ENCODE results near the gene SAG. TPM values are rescaled to one million over a fixed set of nuclear protein-coding genes. Genes with fewer than 3 reads are reported as not detected.
"Not testable (repeated sequence)": the region's sequence is repeated elsewhere in the genome, so short reads cannot be mapped to it uniquely, and the experiment has no call there.

SAG gene
- total RNA-seq, 4 donors from 2014 or later, result not detected

DNA sequence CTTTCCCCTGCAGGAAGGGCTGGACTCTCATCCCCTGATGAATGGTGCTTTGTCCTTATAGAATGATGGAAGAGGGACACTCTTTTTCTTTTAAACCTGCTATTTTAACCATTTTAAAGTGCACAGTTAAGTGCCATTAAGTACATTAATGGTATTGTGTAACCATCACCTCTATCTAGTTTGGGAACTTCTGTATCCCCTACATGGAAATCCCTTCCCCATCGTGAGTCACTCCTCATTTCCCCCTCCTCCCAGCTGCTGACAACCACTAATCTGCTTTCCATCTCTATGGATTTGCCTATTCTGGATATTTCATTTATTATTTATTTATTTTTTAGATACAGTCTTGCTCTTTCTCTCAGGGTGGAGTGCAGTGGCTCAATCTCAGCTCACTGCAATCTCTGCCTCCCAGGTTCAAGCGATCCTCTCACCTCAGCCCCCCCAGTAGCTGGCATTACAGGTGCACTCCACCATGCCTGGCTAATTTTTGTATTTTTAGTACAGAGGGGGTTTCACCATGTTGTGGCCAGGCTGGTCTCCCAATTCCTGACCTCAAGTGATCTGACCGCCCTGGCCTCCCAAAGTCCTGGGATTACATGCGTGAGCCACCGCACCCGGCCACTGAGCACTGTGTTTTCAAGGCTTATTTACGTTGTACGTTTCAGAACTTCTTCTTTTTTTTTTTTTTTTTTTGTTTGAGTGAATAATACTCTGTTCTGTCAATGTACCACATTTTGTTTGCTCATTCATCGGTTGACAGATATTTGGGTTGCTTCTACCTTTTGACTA lies 62.5 kb downstream of the SAG start:
- DNase-seq (ENCODE audit: low spot score in 2 of 2), result no peak
- no peak overlapping the region for H3K4me3 ChIP-seq (ENCODE audit: low read depth, poor library complexity, severe bottlenecking)
- TF ChIP-seq POLR2A (IDR thresholded peaks at IDR 0.05), result no peak
- TF ChIP-seq, protein P1, sequence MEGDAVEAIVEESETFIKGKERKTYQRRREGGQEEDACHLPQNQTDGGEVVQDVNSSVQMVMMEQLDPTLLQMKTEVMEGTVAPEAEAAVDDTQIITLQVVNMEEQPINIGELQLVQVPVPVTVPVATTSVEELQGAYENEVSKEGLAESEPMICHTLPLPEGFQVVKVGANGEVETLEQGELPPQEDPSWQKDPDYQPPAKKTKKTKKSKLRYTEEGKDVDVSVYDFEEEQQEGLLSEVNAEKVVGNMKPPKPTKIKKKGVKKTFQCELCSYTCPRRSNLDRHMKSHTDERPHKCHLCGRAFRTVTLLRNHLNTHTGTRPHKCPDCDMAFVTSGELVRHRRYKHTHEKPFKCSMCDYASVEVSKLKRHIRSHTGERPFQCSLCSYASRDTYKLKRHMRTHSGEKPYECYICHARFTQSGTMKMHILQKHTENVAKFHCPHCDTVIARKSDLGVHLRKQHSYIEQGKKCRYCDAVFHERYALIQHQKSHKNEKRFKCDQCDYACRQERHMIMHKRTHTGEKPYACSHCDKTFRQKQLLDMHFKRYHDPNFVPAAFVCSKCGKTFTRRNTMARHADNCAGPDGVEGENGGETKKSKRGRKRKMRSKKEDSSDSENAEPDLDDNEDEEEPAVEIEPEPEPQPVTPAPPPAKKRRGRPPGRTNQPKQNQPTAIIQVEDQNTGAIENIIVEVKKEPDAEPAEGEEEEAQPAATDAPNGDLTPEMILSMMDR (IDR thresholded peaks at IDR 0.05), result no peak
- intact Hi-C loops (cut with DNase I; ENCODE audit: low total_unique reads), result no loop called here
- 79 to 84% methylated on average over 9 of the region's 9 CpGs for WGBS, 2 donors

DNA sequence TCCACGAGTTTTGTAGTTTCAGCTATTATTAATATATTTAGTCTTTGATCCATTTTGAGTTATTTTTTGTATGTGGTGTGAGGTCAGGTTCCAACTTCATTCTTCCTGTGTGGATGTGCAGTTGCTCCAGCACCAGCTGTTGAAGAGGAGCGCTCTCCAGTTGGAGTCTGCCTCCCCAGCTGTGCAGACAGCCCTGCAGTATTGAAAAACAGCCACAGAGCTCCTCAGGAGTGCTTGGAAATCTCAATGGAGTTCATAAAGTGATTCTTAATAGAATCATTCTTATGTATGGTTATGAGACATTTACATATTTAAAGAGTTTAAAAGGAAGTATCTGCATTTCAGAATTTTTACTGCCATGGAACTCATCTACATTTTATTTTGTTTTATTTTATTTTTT lies 64.0 kb downstream of the SAG start:
- intact Hi-C loops (cut with DNase I; ENCODE audit: low total_unique reads), result no loop called here
- WGBS, 2 donors, result 64 to 70% methylated on average over 2 of the region's 2 CpGs
- TF ChIP-seq POLR2A (IDR thresholded peaks at IDR 0.05), result no peak
- TF ChIP-seq, protein P1 (IDR thresholded peaks at IDR 0.05), result no peak

GRCh38 chr2:233372855-233373254 lies 65.2 kb downstream of the SAG start:
- no peak for TF ChIP-seq POLR2A (IDR thresholded peaks at IDR 0.05)
- TF ChIP-seq, protein P1 (IDR thresholded peaks at IDR 0.05), result no peak
- H3K4me3 ChIP-seq (ENCODE audit: low read depth, poor library complexity, severe bottlenecking), result no peak overlapping the region
- 93 to 94% methylated on average over 8 of the region's 8 CpGs for WGBS, 2 donors
- intact Hi-C loops (cut with DNase I; ENCODE audit: low total_unique reads), result no loop called here
- no peak for DNase-seq (ENCODE audit: low spot score in 2 of 2)

More for the DNA sequence above, 64.0 kb downstream of the SAG start:
- no peak overlapping the region for H3K4me3 ChIP-seq (ENCODE audit: low read depth, poor library complexity, severe bottlenecking)
- no peak for DNase-seq (ENCODE audit: low spot score in 2 of 2)

DNA sequence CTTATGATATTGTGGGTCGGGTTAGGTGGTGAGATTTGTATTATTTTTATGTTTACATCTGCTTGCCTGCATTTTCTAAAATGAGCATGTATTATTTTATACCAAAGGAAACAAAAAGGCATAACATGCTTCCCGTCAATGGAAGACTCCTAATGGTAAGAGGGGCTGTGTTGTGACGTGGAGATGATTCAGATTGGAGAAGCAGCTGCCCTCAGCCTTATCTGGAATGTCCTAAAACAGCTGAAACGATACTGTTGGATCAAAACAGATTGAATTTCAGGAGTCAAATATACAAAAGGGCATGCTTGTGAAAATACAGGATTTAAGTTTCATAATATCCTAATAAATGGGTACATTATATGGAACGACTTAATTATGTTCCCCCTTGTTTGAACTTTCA lies 65.7 kb downstream of the SAG start:
- no peak for TF ChIP-seq POLR2A (IDR thresholded peaks at IDR 0.05)
- TF ChIP-seq, protein P1 (IDR thresholded peaks at IDR 0.05), result no peak
- DNase-seq (ENCODE audit: low spot score in 2 of 2), result no peak
- no peak overlapping the region for H3K4me3 ChIP-seq (ENCODE audit: low read depth, poor library complexity, severe bottlenecking)
- intact Hi-C loops (cut with DNase I; ENCODE audit: low total_unique reads), result no loop called here
- 86 to 88% methylated on average over 5 of the region's 5 CpGs for WGBS, 2 donors

- 96 to 97% methylated on average over 11 of the region's 11 CpGs for WGBS, 2 donors
- intact Hi-C loops (cut with DNase I; ENCODE audit: low total_unique reads); DNase-seq (ENCODE audit: low spot score in 2 of 2): not testable (repeated sequence)
Observed at GRCh38 chr2:233374776-233375175, 67.2 kb downstream of the SAG start.

GRCh38 chr2:233375490-233376314 lies 68.1 kb downstream of the SAG start:
- DNase-seq (ENCODE audit: low spot score in 2 of 2), result no peak
- intact Hi-C loops (cut with DNase I; ENCODE audit: low total_unique reads), result no loop called here
- WGBS, 2 donors, result 65 to 75% methylated on average over 10 of the region's 10 CpGs
- H3K4me3 ChIP-seq (ENCODE audit: low read depth, poor library complexity, severe bottlenecking), result no peak overlapping the region
- TF ChIP-seq, protein P1 (IDR thresholded peaks at IDR 0.05), result no peak
- TF ChIP-seq POLR2A (IDR thresholded peaks at IDR 0.05), result no peak

More at GRCh38 chr2:233374776-233375175, 67.2 kb downstream of the SAG start:
- H3K4me3 ChIP-seq (ENCODE audit: low read depth, poor library complexity, severe bottlenecking), result not testable (repeated sequence)

Measured in lower leg skin (tissue), 4 donors.